CD4-positive, CD25-positive, alpha-beta regulatory T cell (primary cell): ENCODE results near the gene CAB39L. TPM values are rescaled to one million over a fixed set of nuclear protein-coding genes. Genes with fewer than 3 reads are reported as not detected.

Experiments used
- ATAC-seq, 2 donors: fragments of 150-1000 bp; cut with Tn5 transposase; one replicate each; pipeline ENCODE4 v1.10.0; 2021; ENCODE audit warnings: low read depth in 2 of 2, moderate number of reproducible peaks in 2 of 2, moderate library complexity in 1 of 2
- DNase-seq, 3 donors: peaks; one replicate each; pipeline versions ENCODE4 v3.0.0 to v3.0.0-alpha.2; 2012 to 2022; ENCODE audit warnings: mixed read lengths in 1 of 3
- H3K27ac ChIP-seq: one replicate; pipeline ENCODE4 v1.7.0; 2013; ENCODE audit warnings: mild to moderate bottlenecking, low read length; ENCODE audit not compliant: insufficient read depth, poor library complexity, severe bottlenecking
- H3K27me3 ChIP-seq: one replicate; pipeline ENCODE4 v1.7.0; 2013; ENCODE audit warnings: low read length; ENCODE audit not compliant: control insufficient read depth, insufficient read depth
- H3K36me3 ChIP-seq: one replicate; pipeline ENCODE4 v1.7.0; 2013; ENCODE audit warnings: mild to moderate bottlenecking, low read length, moderate library complexity; ENCODE audit not compliant: control insufficient read depth, insufficient read depth
- H3K4me1 ChIP-seq: 2 replicates; pipeline ENCODE4 v1.7.0; 2013; ENCODE audit warnings: mild to moderate bottlenecking, low read length; ENCODE audit not compliant: insufficient read depth, control insufficient read depth, poor library complexity, severe bottlenecking
- H3K4me3 ChIP-seq: one replicate; pipeline ENCODE4 v1.7.0; 2013; ENCODE audit warnings: low read depth, mild to moderate bottlenecking, low read length, moderate library complexity
- H3K9me3 ChIP-seq, 2 experiments: 1 replicate in 1 of 2; 2 replicates in 1 of 2; pipeline ENCODE4 v1.7.0; 2013; ENCODE audit warnings: low read length in 2 of 2, mild to moderate bottlenecking in 1 of 2, moderate library complexity in 1 of 2; ENCODE audit not compliant: control insufficient read depth in 2 of 2
- H3K27ac Mint-ChIP-seq, 3 donors: one replicate each; pipeline ENCODE4 v1.8.0; 2020 to 2022; ENCODE audit warnings: mild to moderate bottlenecking in 3 of 3, mixed read lengths in 3 of 3, moderate library complexity in 2 of 3
- H3K27me3 Mint-ChIP-seq: one replicate; pipeline ENCODE4 v1.8.0; 2022; ENCODE audit warnings: mild to moderate bottlenecking, mixed read lengths
- H3K36me3 Mint-ChIP-seq: one replicate; pipeline ENCODE4 v1.8.0; 2020; ENCODE audit warnings: mixed read lengths
- H3K4me1 Mint-ChIP-seq, 4 donors: one replicate each; pipeline ENCODE4 v1.8.0; 2020 to 2022; ENCODE audit warnings: mixed read lengths in 4 of 4, mild to moderate bottlenecking in 1 of 4
- H3K4me3 Mint-ChIP-seq, 4 donors: one replicate each; pipeline ENCODE4 v1.8.0; 2020 to 2022; ENCODE audit warnings: mild to moderate bottlenecking in 4 of 4, mixed read lengths in 4 of 4, moderate library complexity in 3 of 4
- H3K9me3 Mint-ChIP-seq, 7 donors: one replicate each; pipeline ENCODE4 v1.8.0; 2020 to 2022; ENCODE audit warnings: mixed read lengths in 7 of 7, mild to moderate bottlenecking in 3 of 7, moderate library complexity in 2 of 7
- polyA plus RNA-seq, 4 donors: library from polyadenylated mRNA; unstranded; fragments of 300-500 nt; fragmentation: Illumina TruSeq; gene quantifications; one replicate each; pipeline ENCODE4 v1.2.3, GENCODE V29; 2021
- total RNA-seq: library from RNA; stranded (reverse); gene quantifications from one replicate; pipeline ENCODE4 v1.2.3, GENCODE V29; 2022

Gene CAB39L
- total and polyA plus RNA-seq, 5 donors from 2014 or later = 3.0 to 13.9 (median 7.3) TPM

DNA sequence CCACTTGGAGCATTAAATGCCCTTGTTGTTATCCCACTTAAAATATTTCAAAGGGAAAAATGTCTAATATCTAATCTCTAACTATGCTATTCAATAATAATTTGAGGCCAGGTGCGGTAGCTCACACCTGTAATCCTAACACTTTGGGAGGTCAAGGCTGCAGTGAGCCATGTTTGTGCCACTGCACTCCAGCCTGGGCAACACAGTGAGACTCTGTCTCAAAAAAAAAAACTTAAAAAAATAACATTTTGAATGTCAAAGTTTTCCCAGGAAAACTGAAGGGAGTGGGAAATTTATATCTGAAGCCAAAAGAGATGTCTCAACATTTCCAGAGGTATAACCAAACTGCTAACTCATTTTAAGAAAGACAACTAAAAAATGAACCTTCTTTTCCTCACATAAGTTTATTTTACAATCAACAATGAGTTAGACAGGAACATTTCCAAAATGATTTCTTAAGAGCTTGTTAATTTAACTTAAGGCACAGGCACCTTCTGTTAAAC lies 47.9 kb downstream of the CAB39L start:
- no peaks in the 10 kb centered on the region for H3K9me3 ChIP-seq
- H3K27ac Mint-ChIP-seq = no peak overlapping the region
- H3K4me3 ChIP-seq = no peak overlapping the region
- no peaks in the 10 kb centered on the region for H3K4me1 ChIP-seq
- peaks cover 0 to 1% (median 0%) of the 10 kb centered on the region in 7 donors for H3K9me3 Mint-ChIP-seq
- no peak overlapping the region for H3K4me3 Mint-ChIP-seq
- no peak overlapping the region for H3K27ac ChIP-seq
- H3K4me1 Mint-ChIP-seq = no peaks in the 10 kb centered on the region
- DNase-seq = no peak
- H3K27me3 Mint-ChIP-seq = no peaks in the 10 kb centered on the region
- H3K27me3 ChIP-seq = no peaks in the 10 kb centered on the region
- no peak for ATAC-seq
- peaks cover 3% of the 10 kb centered on the region for H3K36me3 Mint-ChIP-seq
- H3K36me3 ChIP-seq = no peaks in the 10 kb centered on the region

GRCh38 chr13:49395451-49395865 lies 48.4 kb downstream of the CAB39L start:
- DNase-seq (no peak), ATAC-seq (no peak)
- Histone ChIP-seq H3K9me3 (no peaks in the 10 kb centered on the region), H3K27me3 (no peaks in the 10 kb centered on the region), H3K4me1 (no peaks in the 10 kb centered on the region), H3K4me3 (no peak overlapping the region), H3K36me3 (no peaks in the 10 kb centered on the region), H3K27ac (no peak overlapping the region)
- H3K27me3 Mint-ChIP-seq = no peaks in the 10 kb centered on the region
- no peak overlapping the region for H3K27ac Mint-ChIP-seq
- H3K4me1 Mint-ChIP-seq = no peaks in the 10 kb centered on the region
- peaks cover 0 to 2% (median 0%) of the 10 kb centered on the region in 7 donors for H3K9me3 Mint-ChIP-seq
- no peak overlapping the region for H3K4me3 Mint-ChIP-seq
- peaks cover 3% of the 10 kb centered on the region for H3K36me3 Mint-ChIP-seq

- H3K4me1 ChIP-seq = no peaks in the 10 kb centered on the region
- Mint-ChIP-seq H3K4me1 (no peaks in the 10 kb centered on the region), H3K36me3 (peaks cover 3% of the 10 kb centered on the region), H3K27me3 (peaks cover 8% of the 10 kb centered on the region), H3K4me3 (no peak overlapping the region), H3K27ac (no peak overlapping the region), H3K9me3 (peaks cover 0 to 4% (median 1%) of the 10 kb centered on the region in 7 donors)
- peaks cover 3% of the 10 kb centered on the region for H3K27me3 ChIP-seq
- ATAC-seq (no peak), DNase-seq (no peak)
- H3K36me3 ChIP-seq = no peaks in the 10 kb centered on the region
- no peak overlapping the region for H3K27ac ChIP-seq
- H3K9me3 ChIP-seq = no peaks in the 10 kb centered on the region
- no peak overlapping the region for H3K4me3 ChIP-seq
Observed at GRCh38 chr13:49388091-49388635, 55.7 kb downstream of the CAB39L start.

DNA sequence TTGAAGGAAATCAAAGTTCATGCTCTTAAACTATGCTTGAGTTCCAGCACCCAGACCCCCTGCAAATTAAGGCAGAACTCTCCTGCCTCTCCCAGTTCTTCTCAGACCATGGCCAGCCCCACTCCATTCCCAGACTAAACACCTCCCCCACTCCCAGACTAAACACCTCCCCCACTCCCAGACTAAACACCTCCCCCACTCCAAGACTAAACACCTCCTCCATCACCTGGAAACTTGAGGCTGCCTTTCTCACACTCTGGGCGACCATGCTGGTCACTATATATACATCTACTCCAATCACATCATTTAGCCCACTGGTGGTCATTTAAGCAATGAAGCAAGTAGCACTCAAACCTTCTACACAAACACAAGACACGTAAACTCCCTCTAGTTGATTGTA lies 57.2 kb downstream of the CAB39L start:
- Mint-ChIP-seq H3K4me1 (no peaks in the 10 kb centered on the region), H3K27me3 (peaks cover 8% of the 10 kb centered on the region), H3K27ac (no peak overlapping the region), H3K9me3 (peaks cover 0 to 3% (median 1%) of the 10 kb centered on the region in 7 donors), H3K36me3 (peaks cover 3% of the 10 kb centered on the region), H3K4me3 (no peak overlapping the region)
- H3K9me3 ChIP-seq = no peaks in the 10 kb centered on the region
- no peaks in the 10 kb centered on the region for H3K4me1 ChIP-seq
- no peak overlapping the region for H3K27ac ChIP-seq
- H3K4me3 ChIP-seq = no peak overlapping the region
- no peaks in the 10 kb centered on the region for H3K36me3 ChIP-seq
- DNase-seq (no peak), ATAC-seq (no peak)
- peaks cover 3% of the 10 kb centered on the region for H3K27me3 ChIP-seq

GRCh38 chr13:49376121-49376520 lies 67.7 kb downstream of the CAB39L start:
- ATAC-seq = no peak
- H3K4me1 ChIP-seq = peaks cover 9% of the 10 kb centered on the region
- Mint-ChIP-seq H3K27me3 (no peaks in the 10 kb centered on the region), H3K27ac (no peak overlapping the region), H3K36me3 (peaks cover 5% of the 10 kb centered on the region), H3K4me3 (no peak overlapping the region), H3K4me1 (peaks cover 4 to 26% (median 20%) of the 10 kb centered on the region in 4 donors), H3K9me3 (no peaks in the 10 kb centered on the region)
- no peaks in the 10 kb centered on the region for H3K27me3 ChIP-seq
- no peak overlapping the region for H3K4me3 ChIP-seq
- H3K9me3 ChIP-seq = no peaks in the 10 kb centered on the region
- no peak overlapping the region for H3K27ac ChIP-seq
- no peaks in the 10 kb centered on the region for H3K36me3 ChIP-seq
- DNase-seq = no peak

GRCh38 chr13:49374585-49375290 lies 69.1 kb downstream of the CAB39L start:
- no peak overlapping the region for H3K4me3 Mint-ChIP-seq
- H3K27ac ChIP-seq = no peak overlapping the region

GRCh38 chr13:49373716-49374115 lies 70.1 kb downstream of the CAB39L start:
- no peaks in the 10 kb centered on the region for H3K27me3 Mint-ChIP-seq

More at GRCh38 chr13:49374585-49375290, 69.1 kb downstream of the CAB39L start:
- Histone ChIP-seq H3K36me3 (no peaks in the 10 kb centered on the region), H3K4me3 (no peak overlapping the region), H3K27me3 (no peaks in the 10 kb centered on the region), H3K9me3 (no peaks in the 10 kb centered on the region), H3K4me1 (peaks cover 9% of the 10 kb centered on the region)
- Mint-ChIP-seq H3K36me3 (no peaks in the 10 kb centered on the region), H3K4me1 (peaks cover 4 to 26% (median 20%) of the 10 kb centered on the region in 4 donors), H3K9me3 (no peaks in the 10 kb centered on the region), H3K27me3 (no peaks in the 10 kb centered on the region), H3K27ac (no peak overlapping the region)
- ATAC-seq (no peak), DNase-seq (no peak)

More at GRCh38 chr13:49373716-49374115, 70.1 kb downstream of the CAB39L start:
- no peak for ATAC-seq
- Histone ChIP-seq H3K4me1 (peaks cover 9% of the 10 kb centered on the region), H3K27ac (no peak overlapping the region), H3K4me3 (no peak overlapping the region), H3K36me3 (no peaks in the 10 kb centered on the region), H3K9me3 (no peaks in the 10 kb centered on the region), H3K27me3 (no peaks in the 10 kb centered on the region)
- H3K4me1 Mint-ChIP-seq = peaks cover 4 to 26% (median 20%) of the 10 kb centered on the region in 4 donors
- H3K27ac Mint-ChIP-seq = peak overlapping the region in 1 of 3 donors; percentile 76
- H3K4me3 Mint-ChIP-seq = no peak overlapping the region
- no peak for DNase-seq
- no peaks in the 10 kb centered on the region for H3K9me3 Mint-ChIP-seq
- H3K36me3 Mint-ChIP-seq = no peaks in the 10 kb centered on the region
